ENCODE measurements around the gene CACNA2D2. TPM values are rescaled to one million over a fixed set of nuclear protein-coding genes. Genes with fewer than 3 reads are reported as not detected.

The CACNA2D2 gene
- total and polyA plus RNA-seq, 2 of the 4 experiments (the other 2 are of a cell fraction): 0.15 TPM; not detected in 1

- Histone ChIP-seq H3K36me3 (ENCODE audit: control insufficient read depth, insufficient read depth, low read length) (peaks cover 38% of the 10 kb centered on the region), H3K4ac (ENCODE audit: low read depth, low read length) (no peak overlapping the region), H4K8ac (ENCODE audit: low read depth in 2 of 2, low read length in 2 of 2) (no peak overlapping the region), H2AK5ac (ENCODE audit: low read depth, low read length) (no peak overlapping the region), H2BK5ac (ENCODE audit: low read depth, low read length, poor library complexity, severe bottlenecking) (no peak overlapping the region), H3K27ac (ENCODE audit: insufficient read depth, low read length) (no peak overlapping the region), H2BK15ac (ENCODE audit: low read depth, low read length) (no peak overlapping the region), H3K27me3 (ENCODE audit: control insufficient read depth, insufficient read depth, low read length) (no peaks in the 10 kb centered on the region), H4K20me1 (ENCODE audit: insufficient read depth, low read length) (0 out of 2 replicates have a peak, but pooled peaks cover 18% of the 10 kb centered on the region), H2AFZ (replicated peaks; ENCODE audit: low read length, poor library complexity) (peak overlapping the region; percentile 6), H3K23ac (ENCODE audit: low read depth, low read length) (no peak overlapping the region), H4K5ac (ENCODE audit: low read depth, low read length) (no peak overlapping the region), H2BK20ac (ENCODE audit: low read depth, low read length) (no peak overlapping the region), H3K14ac (replicated peaks; ENCODE audit: low read depth, low read length) (no peak overlapping the region), H3K79me1 (ENCODE audit: low read depth in 1 of 2, low read length in 2 of 2) (peaks cover 29 to 59% of the 10 kb centered on the region in 2 experiments), H2BK120ac (ENCODE audit: low read depth, low read length) (no peak overlapping the region), H3K9me3 (ENCODE audit: control insufficient read depth, insufficient read depth, low read length) (no peaks in the 10 kb centered on the region), H3K56ac (ENCODE audit: extremely low read depth, insufficient read depth, low read length) (no peak overlapping the region), H3K18ac (ENCODE audit: low read depth, low read length) (no peak overlapping the region), H3K9me1 (ENCODE audit: insufficient read depth, low read length) (peaks cover 23% of the 10 kb centered on the region), H4K91ac (ENCODE audit: insufficient read depth, low read depth, low read length) (no peak overlapping the region), H2AK9ac (replicated peaks; ENCODE audit: low read depth, low read length, poor library complexity) (peak overlapping the region; percentile 6), H3K4me1 (ENCODE audit: control insufficient read depth, insufficient read depth, low read length) (peaks cover 25% of the 10 kb centered on the region), H3K4me2 (ENCODE audit: low read depth, low read length) (no peak overlapping the region), H3K9ac (ENCODE audit: low read depth, low read length) (no peak overlapping the region), H3K4me3 (ENCODE audit: insufficient read depth, low read depth, low read length) (no peak overlapping the region)
- TF ChIP-seq CEBPB (IDR thresholded peaks at IDR 0.05; ENCODE audit: low read depth, low read length) (no peak), CHD1 (IDR thresholded peaks at IDR 0.05; ENCODE audit: low read depth, low read length) (no peak), MAZ (IDR thresholded peaks at IDR 0.05; ENCODE audit: borderline replicate concordance, low read depth, low read length) (no peak), NFE2L2 (IDR thresholded peaks at IDR 0.05; ENCODE audit: low read depth, low read length) (no peak), POLR2A (IDR thresholded peaks at IDR 0.05; ENCODE audit: low read depth, low read length) (no peak), FOS (IDR thresholded peaks at IDR 0.05; ENCODE audit: low read depth, low read length) (no peak), SMC3 (IDR thresholded peaks at IDR 0.05; ENCODE audit: low read depth, low read length) (no peak), MAFK (IDR thresholded peaks at IDR 0.05; ENCODE audit: low read depth, low read length) (no peak), USF2 (IDR thresholded peaks at IDR 0.05; ENCODE audit: low read depth, low read length) (no peak), RFX5 (IDR thresholded peaks at IDR 0.05; ENCODE audit: low read depth, low read length) (no peak), RAD21 (IDR thresholded peaks at IDR 0.05; ENCODE audit: low read length) (no peak), MXI1 (IDR thresholded peaks at IDR 0.05; ENCODE audit: borderline replicate concordance, low read depth, low read length) (no peak), BHLHE40 (IDR thresholded peaks at IDR 0.05; ENCODE audit: low read depth, low read length) (no peak), RCOR1 (IDR thresholded peaks at IDR 0.05; ENCODE audit: insufficient replicate concordance, low read length) (no peak)
- TF ChIP-seq, protein P1, sequence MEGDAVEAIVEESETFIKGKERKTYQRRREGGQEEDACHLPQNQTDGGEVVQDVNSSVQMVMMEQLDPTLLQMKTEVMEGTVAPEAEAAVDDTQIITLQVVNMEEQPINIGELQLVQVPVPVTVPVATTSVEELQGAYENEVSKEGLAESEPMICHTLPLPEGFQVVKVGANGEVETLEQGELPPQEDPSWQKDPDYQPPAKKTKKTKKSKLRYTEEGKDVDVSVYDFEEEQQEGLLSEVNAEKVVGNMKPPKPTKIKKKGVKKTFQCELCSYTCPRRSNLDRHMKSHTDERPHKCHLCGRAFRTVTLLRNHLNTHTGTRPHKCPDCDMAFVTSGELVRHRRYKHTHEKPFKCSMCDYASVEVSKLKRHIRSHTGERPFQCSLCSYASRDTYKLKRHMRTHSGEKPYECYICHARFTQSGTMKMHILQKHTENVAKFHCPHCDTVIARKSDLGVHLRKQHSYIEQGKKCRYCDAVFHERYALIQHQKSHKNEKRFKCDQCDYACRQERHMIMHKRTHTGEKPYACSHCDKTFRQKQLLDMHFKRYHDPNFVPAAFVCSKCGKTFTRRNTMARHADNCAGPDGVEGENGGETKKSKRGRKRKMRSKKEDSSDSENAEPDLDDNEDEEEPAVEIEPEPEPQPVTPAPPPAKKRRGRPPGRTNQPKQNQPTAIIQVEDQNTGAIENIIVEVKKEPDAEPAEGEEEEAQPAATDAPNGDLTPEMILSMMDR (conservative IDR thresholded peaks at IDR 0.05; ENCODE audit: low read depth, low read length): no peak
- TF ChIP-seq, protein P2, sequence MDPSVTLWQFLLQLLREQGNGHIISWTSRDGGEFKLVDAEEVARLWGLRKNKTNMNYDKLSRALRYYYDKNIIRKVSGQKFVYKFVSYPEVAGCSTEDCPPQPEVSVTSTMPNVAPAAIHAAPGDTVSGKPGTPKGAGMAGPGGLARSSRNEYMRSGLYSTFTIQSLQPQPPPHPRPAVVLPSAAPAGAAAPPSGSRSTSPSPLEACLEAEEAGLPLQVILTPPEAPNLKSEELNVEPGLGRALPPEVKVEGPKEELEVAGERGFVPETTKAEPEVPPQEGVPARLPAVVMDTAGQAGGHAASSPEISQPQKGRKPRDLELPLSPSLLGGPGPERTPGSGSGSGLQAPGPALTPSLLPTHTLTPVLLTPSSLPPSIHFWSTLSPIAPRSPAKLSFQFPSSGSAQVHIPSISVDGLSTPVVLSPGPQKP (IDR thresholded peaks at IDR 0.05; ENCODE audit: borderline replicate concordance, low read depth, low read length): no peak
- DNase-seq (no peak), ATAC-seq (ENCODE audit: low read depth) (no peak)
- ChIA-PET CTCF (no interaction called here), POLR2A (ENCODE audit: unreplicated experiment) (interaction anchor here (0.6 kb wide), 1 partner anchor 396 kb away, joined by 5 read pairs; no protein-coding TSS in a partner anchor)
- in situ Hi-C loops (cut with MboI; ENCODE audit: low sequenced_read_pairs): no loop called here
- intact Hi-C loops (cut with micrococcal nuclease): no loop called here
- dilution Hi-C loops (cut with HindIII; ENCODE audit: low sequenced_read_pairs, unreplicated experiment): no loop called here
- WGBS, 2 experiments (ENCODE audit: extremely low coverage in 2 of 2, insufficient read length in 1 of 2): 95% methylated on average over 9 of the region's 16 CpGs; no CpG with 5 or more reads in 1 of the 2 experiments
- no TSS peak for BruUV-seq (replicated peaks)
Observed at GRCh38 chr3:50319181-50319893, 184.1 kb downstream of the CACNA2D2 start.
